H1 (cell line): ENCODE data around the gene OPN3. TPM values are rescaled to one million over a fixed set of nuclear protein-coding genes. Genes with fewer than 3 reads are reported as not detected.

Source experiments
- CTCF ChIA-PET: fragments of 300-600 bp; sonication (Branson Sonifier 250); formaldehyde crosslinking; loops from one replicate; lab custom pipeline; 2021; ENCODE audit not compliant: partially characterized antibody; lab: Charles Lee
- POLR2A ChIA-PET: fragments of 300-600 bp; sonication (Branson Sonifier 250); formaldehyde crosslinking; loops from one replicate; lab custom pipeline; 2021; ENCODE audit warnings: inconsistent platforms; ENCODE audit not compliant: partially characterized antibody; lab: Charles Lee
- DNase-seq, 2 experiments: peaks; one replicate each; pipeline versions ENCODE4 v3.0.0 to v3.0.0-alpha.2; 2010 to 2022; ENCODE audit warnings: low spot score in 2 of 2, low read depth in 1 of 2, mixed read lengths in 1 of 2
- FAIRE-seq: peaks from 2 replicates; lab custom pipeline; 2011; peaks lifted over from hg19 to GRCh38; lab: Jason Lieb, UNC
- H2AFZ ChIP-seq: 2 replicates; pipeline ENCODE4 v1.8.1; 2012; ENCODE audit warnings: low read length, inconsistent platforms
- H2AK5ac ChIP-seq: 2 replicates; pipeline ENCODE4 v1.6.1; 2013; ENCODE audit warnings: low read depth, low read length
- H2BK120ac ChIP-seq: replicated peaks from 2 replicates; pipeline ENCODE3; 2013; ENCODE audit warnings: low read depth, low read length, inconsistent platforms
- H2BK12ac ChIP-seq: 2 replicates; pipeline ENCODE4 v1.6.1; 2013; ENCODE audit warnings: low read depth, low read length
- H2BK15ac ChIP-seq: 2 replicates; pipeline ENCODE4 v1.6.1; 2013; ENCODE audit warnings: low read length
- H2BK20ac ChIP-seq: 2 replicates; pipeline ENCODE4 v1.6.1; 2013; ENCODE audit warnings: low read length
- H2BK5ac ChIP-seq: 2 replicates; pipeline ENCODE4 v1.6.1; 2013; ENCODE audit warnings: low read depth, low read length
- H3K14ac ChIP-seq: 2 replicates; pipeline ENCODE4 v1.6.1; 2013; ENCODE audit warnings: inconsistent platforms; ENCODE audit not compliant: insufficient read length
- H3K18ac ChIP-seq: 2 replicates; pipeline ENCODE4 v1.6.1; 2013; ENCODE audit warnings: low read length; ENCODE audit errors: extremely low read depth
- H3K23ac ChIP-seq: 2 replicates; pipeline ENCODE4 v1.6.1; 2013; ENCODE audit warnings: inconsistent platforms; ENCODE audit not compliant: insufficient read length
- H3K23me2 ChIP-seq: 2 replicates; pipeline ENCODE4 v1.6.1; 2013; ENCODE audit warnings: low read depth, low read length
- H3K27ac ChIP-seq: 2 replicates; pipeline ENCODE4 v1.6.1; 2011; ENCODE audit warnings: low read depth, low read length, inconsistent platforms
- H3K27me3 ChIP-seq, 4 experiments: replicated peaks in 1 of 4; 1 replicate in 1 of 4; 2 replicates in 3 of 4; pipeline versions ENCODE4 v1.6.1 to v1.8.1; 2011 to 2013; ENCODE audit warnings: low read length in 3 of 4, mild to moderate bottlenecking in 3 of 4, inconsistent platforms in 2 of 4, mixed read lengths in 2 of 4, moderate library complexity in 1 of 4; ENCODE audit not compliant: control insufficient read depth in 3 of 4, insufficient read depth in 3 of 4; ENCODE audit errors: extremely low read depth in 1 of 4
- H3K36me3 ChIP-seq, 4 experiments: 2 replicates each; pipeline versions ENCODE4 v1.6.1 to v1.8.1; 2011 to 2013; ENCODE audit warnings: mild to moderate bottlenecking in 4 of 4, low read length in 3 of 4, moderate library complexity in 2 of 4, control low read depth in 1 of 4, inconsistent platforms in 1 of 4; ENCODE audit not compliant: insufficient read depth in 4 of 4, control insufficient read depth in 2 of 4
- H3K4ac ChIP-seq: replicated peaks from 2 replicates; pipeline ENCODE3; 2013; ENCODE audit warnings: low read length, low read depth, mixed read lengths, inconsistent platforms; ENCODE audit not compliant: insufficient read length
- H3K4me1 ChIP-seq, 4 experiments: replicated peaks in 1 of 4; 1 replicate in 1 of 4; 2 replicates in 3 of 4; pipeline versions ENCODE4 v1.6.1 to v1.8.1; 2011 to 2013; ENCODE audit warnings: low read length in 3 of 4, inconsistent platforms in 2 of 4, mixed read lengths in 1 of 4; ENCODE audit not compliant: insufficient read depth in 4 of 4, control insufficient read depth in 3 of 4
- H3K4me2 ChIP-seq, 2 experiments: 2 replicates each; pipeline versions ENCODE4 v1.6.1 to v1.8.1; 2011 to 2013; ENCODE audit warnings: low read depth in 2 of 2, low read length in 2 of 2, control low read depth in 1 of 2, inconsistent platforms in 1 of 2, mild to moderate bottlenecking in 1 of 2; ENCODE audit not compliant: insufficient read depth in 1 of 2
- H3K4me3 ChIP-seq, 4 experiments: fragments of 200-600, 300-600 bp in 1 of 4; sonication (generic), shearing (Covaris generic), sonication (Bioruptor Twin) in 1 of 4; 2 replicates each; pipeline versions ENCODE4 v1.5.1 to v1.8.1; 2011 to 2016; ENCODE audit warnings: low read length in 4 of 4, low read depth in 3 of 4, control low read depth in 2 of 4, inconsistent platforms in 2 of 4, mild to moderate bottlenecking in 2 of 4, mixed read lengths in 1 of 4, moderate library complexity in 1 of 4; ENCODE audit not compliant: insufficient read depth in 2 of 4; ENCODE audit errors: extremely low read depth in 1 of 4
- H3K56ac ChIP-seq: replicated peaks from 2 replicates; pipeline ENCODE3; 2013; ENCODE audit warnings: low read depth, mild to moderate bottlenecking, mixed read lengths, low read length, inconsistent platforms; ENCODE audit not compliant: insufficient read length
- H3K79me1 ChIP-seq: 2 replicates; pipeline ENCODE4 v1.6.1; 2013; ENCODE audit warnings: low read depth, low read length, control low read depth
- H3K79me2 ChIP-seq, 2 experiments: 2 replicates each; pipeline versions ENCODE4 v1.6.1 to v1.8.1; 2012 to 2013; ENCODE audit warnings: low read length in 2 of 2, mild to moderate bottlenecking in 2 of 2, inconsistent platforms in 1 of 2; ENCODE audit not compliant: insufficient read depth in 2 of 2, control insufficient read depth in 1 of 2
- H3K9ac ChIP-seq, 4 experiments: replicated peaks in 1 of 4; 1 replicate in 1 of 4; 2 replicates in 3 of 4; pipeline versions ENCODE4 v1.6.1 to v1.8.1; 2011 to 2013; ENCODE audit warnings: low read depth in 3 of 4, low read length in 3 of 4, control low read depth in 2 of 4, mild to moderate bottlenecking in 2 of 4, moderate library complexity in 2 of 4, inconsistent platforms in 1 of 4; ENCODE audit errors: extremely low read depth in 1 of 4
- H3K9me3 ChIP-seq, 2 experiments: 2 replicates each; pipeline versions ENCODE4 v1.6.1 to v1.8.1; 2012 to 2013; ENCODE audit warnings: mild to moderate bottlenecking in 2 of 2, moderate library complexity in 2 of 2, control low read depth in 1 of 2, inconsistent platforms in 1 of 2, low read depth in 1 of 2, low read length in 1 of 2, mixed read lengths in 1 of 2; ENCODE audit not compliant: insufficient read depth in 2 of 2
- H4K20me1 ChIP-seq, 2 experiments: replicated peaks in 1 of 2; 2 replicates each; pipeline versions ENCODE3 to v1.8.1; 2011 to 2013; ENCODE audit warnings: inconsistent platforms in 2 of 2, low read length in 2 of 2, mild to moderate bottlenecking in 1 of 2; ENCODE audit not compliant: insufficient read depth in 2 of 2, control insufficient read depth in 1 of 2
- H4K5ac ChIP-seq: 2 replicates; pipeline ENCODE4 v1.6.1; 2013; ENCODE audit warnings: low read length, low read depth, mixed read lengths, inconsistent platforms; ENCODE audit not compliant: insufficient read length
- H4K8ac ChIP-seq: 2 replicates; pipeline ENCODE4 v1.8.0; 2013; ENCODE audit warnings: mild to moderate bottlenecking, moderate library complexity, low read length, inconsistent platforms; ENCODE audit not compliant: insufficient read depth; ENCODE audit errors: extremely low read depth
- H4K91ac ChIP-seq: replicated peaks from 2 replicates; pipeline ENCODE3; 2013; ENCODE audit warnings: low read length, mixed read lengths, inconsistent platforms; ENCODE audit not compliant: insufficient read length
- CHD1 ChIP-seq: IDR thresholded peaks from 2 replicates; pipeline ENCODE4 v1.6.1; 2012; ENCODE audit warnings: low read depth, low read length, improper control_type of control experiment
- EGR1 ChIP-seq: IDR thresholded peaks from 2 replicates; pipeline ENCODE4 v1.6.1; 2011; ENCODE audit warnings: low read depth, low read length, borderline replicate concordance
- RXRA ChIP-seq: IDR thresholded peaks from 2 replicates; pipeline ENCODE4 v1.6.1; 2011; ENCODE audit warnings: low read depth, mild to moderate bottlenecking, low read length, moderate library complexity; ENCODE audit not compliant: insufficient read depth
- SIN3A ChIP-seq, 2 experiments: IDR thresholded peaks in 1 of 2; conservative IDR thresholded peaks in 1 of 2; 2 replicates each; pipeline ENCODE4 v1.6.1; 2011 to 2012; ENCODE audit warnings: low read length in 2 of 2, improper control_type of control experiment in 1 of 2, low read depth in 1 of 2, mild to moderate bottlenecking in 1 of 2
- TAF7 ChIP-seq: optimal IDR thresholded peaks from 2 replicates; pipeline ENCODE3; 2011; ENCODE audit warnings: low read depth, mild to moderate bottlenecking, inconsistent platforms, low read length, moderate library complexity, borderline replicate concordance
- TEAD4 ChIP-seq: IDR thresholded peaks from 2 replicates; pipeline ENCODE4 v1.6.1; 2012; ENCODE audit warnings: low read depth, low read length, inconsistent platforms, mixed read lengths
- USF2 ChIP-seq: IDR thresholded peaks from 2 replicates; pipeline ENCODE4 v1.6.1; 2011; ENCODE audit warnings: low read length, improper control_type of control experiment
- polyA plus RNA-seq, 7 experiments: library from polyadenylated mRNA; depleted of rRNA in 3 of 7; stranded (reverse) in 5 of 7; unstranded in 2 of 7; fragments of >200 nt in 5 of 7; fragments of 200-250 nt in 2 of 7; gene quantifications; 1 replicate in 5 of 7; 2 replicates in 1 of 7; 4 replicates in 1 of 7; pipeline versions ENCODE4 v1.2.1 to v1.2.3, GENCODE V29; 2011 to 2013; ENCODE audit warnings: missing spikeins in 2 of 7, mixed read lengths in 2 of 7
- total RNA-seq: library from RNA; stranded (reverse); fragmentation: NEBNext Ultra II Directional; extraction: Animal tissue kit (Norgen Biotek cat#: 25700); gene quantifications from 2 replicates; pipeline ENCODE4 v1.2.1, GENCODE V29; 2021
- TF ChIP-seq, protein P1 (sequence below), 3 experiments: IDR thresholded peaks; 1 replicate in 2 of 3; 2 replicates in 1 of 3; pipeline versions ENCODE4 v1.5.1 to v1.6.1; 2011; ENCODE audit warnings: low read length in 3 of 3, mild to moderate bottlenecking in 3 of 3, inconsistent platforms in 2 of 3, low read depth in 1 of 3, moderate library complexity in 1 of 3; ENCODE audit not compliant: insufficient read depth in 1 of 3; ENCODE audit errors: control extremely low read depth in 1 of 3

OPN3 gene
- total and polyA plus RNA-seq, 2 of the 8 experiments (the other 6 are each of a cell fraction or from before 2014, with no cell fraction given): 8.8 to 19.4 TPM

DNA sequence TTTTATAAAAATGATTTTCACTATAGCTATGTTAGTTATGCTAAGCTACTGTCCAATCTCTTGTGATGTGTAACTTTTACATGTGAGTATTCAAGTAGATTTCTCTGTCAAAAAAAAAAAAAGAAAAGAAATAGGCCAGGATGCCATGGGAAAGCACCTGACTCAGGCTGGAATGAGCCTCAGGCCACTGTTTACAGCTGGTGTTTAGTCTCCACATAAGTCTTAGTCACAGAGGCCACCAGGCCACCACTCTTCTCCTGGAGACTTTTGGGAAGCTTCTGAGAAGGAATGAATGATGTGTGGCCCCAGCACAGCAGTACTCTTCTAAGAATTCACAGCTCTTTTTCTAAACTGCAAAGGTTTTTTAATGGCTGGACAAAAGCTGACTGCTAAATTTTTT lies 48.9 kb downstream of the OPN3 start:
- FAIRE-seq: no peak
- Histone ChIP-seq H3K4me1 (no peaks in the 10 kb centered on the region), H4K91ac (no peak overlapping the region), H2BK20ac (no peak overlapping the region), H3K27me3 (no peaks in the 10 kb centered on the region), H4K20me1 (no peaks in the 10 kb centered on the region), H3K79me1 (no peaks in the 10 kb centered on the region), H4K8ac (no peak overlapping the region), H2AK5ac (no peak overlapping the region), H3K4me3 (no peak overlapping the region), H2AFZ (no peak overlapping the region), H3K18ac (no peak overlapping the region), H3K23ac (no peak overlapping the region), H3K79me2 (no peaks in the 10 kb centered on the region), H3K36me3 (no peaks in the 10 kb centered on the region), H2BK5ac (no peak overlapping the region), H3K9ac (no peak overlapping the region), H3K27ac (no peak overlapping the region), H3K9me3 (no peaks in the 10 kb centered on the region), H3K4me2 (no peak overlapping the region), H3K14ac (no peak overlapping the region), H2BK15ac (no peak overlapping the region), H3K4ac (no peak overlapping the region), H3K23me2 (no peaks in the 10 kb centered on the region), H4K5ac (no peak overlapping the region), H3K56ac (no peak overlapping the region), H2BK12ac (no peak overlapping the region), H2BK120ac (no peak overlapping the region)
- CTCF ChIA-PET: interaction anchor here (1.3 to 1.4 kb wide), 2 partner anchors 12 to 20 kb away, joined by 5 read pairs; no protein-coding TSS in a partner anchor
- no peak for DNase-seq
- POLR2A ChIA-PET: no interaction called here
- TF ChIP-seq USF2 (no peak), CHD1 (no peak), TEAD4 (no peak), TAF7 (no peak), EGR1 (no peak), SIN3A (conservative IDR thresholded peaks at IDR 0.05 in 1 of 2, IDR thresholded peaks at IDR 0.05 in 1 of 2; ENCODE audit: low read depth in 1 of 2, low read length in 2 of 2) (no peak), RXRA (no peak)
- TF ChIP-seq, protein P1, sequence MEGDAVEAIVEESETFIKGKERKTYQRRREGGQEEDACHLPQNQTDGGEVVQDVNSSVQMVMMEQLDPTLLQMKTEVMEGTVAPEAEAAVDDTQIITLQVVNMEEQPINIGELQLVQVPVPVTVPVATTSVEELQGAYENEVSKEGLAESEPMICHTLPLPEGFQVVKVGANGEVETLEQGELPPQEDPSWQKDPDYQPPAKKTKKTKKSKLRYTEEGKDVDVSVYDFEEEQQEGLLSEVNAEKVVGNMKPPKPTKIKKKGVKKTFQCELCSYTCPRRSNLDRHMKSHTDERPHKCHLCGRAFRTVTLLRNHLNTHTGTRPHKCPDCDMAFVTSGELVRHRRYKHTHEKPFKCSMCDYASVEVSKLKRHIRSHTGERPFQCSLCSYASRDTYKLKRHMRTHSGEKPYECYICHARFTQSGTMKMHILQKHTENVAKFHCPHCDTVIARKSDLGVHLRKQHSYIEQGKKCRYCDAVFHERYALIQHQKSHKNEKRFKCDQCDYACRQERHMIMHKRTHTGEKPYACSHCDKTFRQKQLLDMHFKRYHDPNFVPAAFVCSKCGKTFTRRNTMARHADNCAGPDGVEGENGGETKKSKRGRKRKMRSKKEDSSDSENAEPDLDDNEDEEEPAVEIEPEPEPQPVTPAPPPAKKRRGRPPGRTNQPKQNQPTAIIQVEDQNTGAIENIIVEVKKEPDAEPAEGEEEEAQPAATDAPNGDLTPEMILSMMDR (IDR thresholded peaks at IDR 0.05; ENCODE audit: control extremely low read depth in 1 of 3, insufficient read depth in 1 of 3, low read depth in 1 of 3, low read length in 3 of 3): no peak
